ENCODE measurements around the gene LORICRIN. TPM values are rescaled to one million over a fixed set of nuclear protein-coding genes. Genes with fewer than 3 reads are reported as not detected.

The LORICRIN gene
- total RNA-seq, 4 donors from 2014 or later, result 434 to 831 (median 725) TPM

GRCh38 chr1:153251988-153252387, 7.5 kb upstream of the LORICRIN start:
- WGBS, 2 donors, result 71 to 74% methylated on average over 4 of the region's 4 CpGs
- no peak for TF ChIP-seq CTCF (IDR thresholded peaks at IDR 0.05)
- TF ChIP-seq POLR2A (IDR thresholded peaks at IDR 0.05), result no peak
- intact Hi-C loops (cut with DNase I; ENCODE audit: low total_unique reads), result no loop called here
- DNase-seq (ENCODE audit: low spot score in 2 of 2), result no peak
- H3K4me3 ChIP-seq (ENCODE audit: low read depth, poor library complexity, severe bottlenecking), result no peak overlapping the region

- H3K4me3 ChIP-seq (ENCODE audit: low read depth, poor library complexity, severe bottlenecking), result no peak overlapping the region
- 89 to 94% methylated on average over 2 of the region's 2 CpGs for WGBS, 2 donors
- TF ChIP-seq POLR2A (IDR thresholded peaks at IDR 0.05) (no peak), CTCF (IDR thresholded peaks at IDR 0.05) (no peak)
- DNase-seq (ENCODE audit: low spot score in 2 of 2), result no peak
- intact Hi-C loops (cut with DNase I; ENCODE audit: low total_unique reads), result no loop called here
Observed at GRCh38 chr1:153253076-153253475, 6.4 kb upstream of the LORICRIN start.

GRCh38 chr1:153253693-153254092, 5.8 kb upstream of the LORICRIN start:
- intact Hi-C loops (cut with DNase I; ENCODE audit: low total_unique reads), result no loop called here
- 26 to 33% methylated on average over 1 of the region's 1 CpG for WGBS, 2 donors
- TF ChIP-seq POLR2A (IDR thresholded peaks at IDR 0.05), result no peak
- TF ChIP-seq CTCF (IDR thresholded peaks at IDR 0.05), result no peak
- DNase-seq (ENCODE audit: low spot score in 2 of 2), result no peak
- H3K4me3 ChIP-seq (ENCODE audit: low read depth, poor library complexity, severe bottlenecking), result no peak overlapping the region

GRCh38 chr1:153260585-153261280, 1.2 kb downstream of the LORICRIN start:
- intact Hi-C loops (cut with DNase I; ENCODE audit: low total_unique reads), result no loop called here
- DNase-seq (ENCODE audit: low spot score in 2 of 2), result no peak
- peak overlapping the region; percentile 33 for H3K4me3 ChIP-seq (ENCODE audit: low read depth, poor library complexity, severe bottlenecking)
- 25 to 35% methylated on average over 17 to 22 of the region's 45 CpGs for WGBS, 2 donors
- TF ChIP-seq CTCF (IDR thresholded peaks at IDR 0.05), result no peak
- no peak for TF ChIP-seq POLR2A (IDR thresholded peaks at IDR 0.05)

GRCh38 chr1:153261281-153262069, 2.0 kb downstream of the LORICRIN start:
- peak overlapping the region; percentile 33 for H3K4me3 ChIP-seq (ENCODE audit: low read depth, poor library complexity, severe bottlenecking)
- intact Hi-C loops (cut with DNase I; ENCODE audit: low total_unique reads), result no loop called here
- WGBS, 2 donors, result 2 to 4% methylated on average over 19 to 36 of the region's 80 CpGs
- no peak for TF ChIP-seq POLR2A (IDR thresholded peaks at IDR 0.05)
- no peak for TF ChIP-seq CTCF (IDR thresholded peaks at IDR 0.05)
- no peak for DNase-seq (ENCODE audit: low spot score in 2 of 2)
